ENCODE measurements around the gene DGCR6L. TPM values are rescaled to one million over a fixed set of nuclear protein-coding genes. Genes with fewer than 3 reads are reported as not detected.

Gene DGCR6L
- total RNA-seq, 1 donor from 2014 or later, result 33.3 TPM

GRCh38 chr22:20299746-20300136 lies 20.1 kb downstream of the DGCR6L start:
- peak overlapping the region; percentile 68 for H3K4me3 Mint-ChIP-seq (ENCODE audit: unreplicated experiment)
- Histone ChIP-seq H3K9me3 (ENCODE audit: insufficient read depth, low read depth, low read length) (no peaks in the 10 kb centered on the region), H4K20me1 (ENCODE audit: insufficient read depth, low read length) (peaks cover 3% of the 10 kb centered on the region), H3K27ac (ENCODE audit: low read depth, low read length) (no peak overlapping the region), H3K36me3 (ENCODE audit: insufficient read depth, low read length) (no peaks in the 10 kb centered on the region), H3K4me1 (ENCODE audit: insufficient read depth, low read length) (peaks cover 2% of the 10 kb centered on the region), H3K27me3 (ENCODE audit: insufficient read depth, low read length) (peaks cover 19% of the 10 kb centered on the region), H3K9ac (ENCODE audit: low read length) (no peak overlapping the region), H3K79me2 (ENCODE audit: insufficient read depth, low read length) (no peaks in the 10 kb centered on the region), H3K4me3 (ENCODE audit: insufficient read depth, low read depth, low read length) (no peak overlapping the region), H3K4me2 (ENCODE audit: low read length) (peak overlapping the region; percentile 88), H2AFZ (ENCODE audit: low read depth, low read length) (peak overlapping the region; percentile 66)
- peaks cover 40% of the 10 kb centered on the region for H3K27me3 Mint-ChIP-seq (ENCODE audit: low read depth, unreplicated experiment)
- FAIRE-seq, result no peak
- no peak overlapping the region for H3K27ac Mint-ChIP-seq (ENCODE audit: unreplicated experiment)
- no peaks in the 10 kb centered on the region for H3K36me3 Mint-ChIP-seq (ENCODE audit: low read depth, unreplicated experiment)
- no peak for TF ChIP-seq EZH2 (IDR thresholded peaks at IDR 0.05; ENCODE audit: insufficient read depth, low read length)
- TF ChIP-seq, protein P1, sequence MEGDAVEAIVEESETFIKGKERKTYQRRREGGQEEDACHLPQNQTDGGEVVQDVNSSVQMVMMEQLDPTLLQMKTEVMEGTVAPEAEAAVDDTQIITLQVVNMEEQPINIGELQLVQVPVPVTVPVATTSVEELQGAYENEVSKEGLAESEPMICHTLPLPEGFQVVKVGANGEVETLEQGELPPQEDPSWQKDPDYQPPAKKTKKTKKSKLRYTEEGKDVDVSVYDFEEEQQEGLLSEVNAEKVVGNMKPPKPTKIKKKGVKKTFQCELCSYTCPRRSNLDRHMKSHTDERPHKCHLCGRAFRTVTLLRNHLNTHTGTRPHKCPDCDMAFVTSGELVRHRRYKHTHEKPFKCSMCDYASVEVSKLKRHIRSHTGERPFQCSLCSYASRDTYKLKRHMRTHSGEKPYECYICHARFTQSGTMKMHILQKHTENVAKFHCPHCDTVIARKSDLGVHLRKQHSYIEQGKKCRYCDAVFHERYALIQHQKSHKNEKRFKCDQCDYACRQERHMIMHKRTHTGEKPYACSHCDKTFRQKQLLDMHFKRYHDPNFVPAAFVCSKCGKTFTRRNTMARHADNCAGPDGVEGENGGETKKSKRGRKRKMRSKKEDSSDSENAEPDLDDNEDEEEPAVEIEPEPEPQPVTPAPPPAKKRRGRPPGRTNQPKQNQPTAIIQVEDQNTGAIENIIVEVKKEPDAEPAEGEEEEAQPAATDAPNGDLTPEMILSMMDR (IDR thresholded peaks at IDR 0.05; ENCODE audit: insufficient read depth, low read depth, low read length), result no peak
- no peak for DNase-seq (ENCODE audit: low read depth)
- no peaks in the 10 kb centered on the region for H3K4me1 Mint-ChIP-seq (ENCODE audit: low read depth, unreplicated experiment)
- no peaks in the 10 kb centered on the region for H3K9me3 Mint-ChIP-seq (ENCODE audit: unreplicated experiment)

DNA sequence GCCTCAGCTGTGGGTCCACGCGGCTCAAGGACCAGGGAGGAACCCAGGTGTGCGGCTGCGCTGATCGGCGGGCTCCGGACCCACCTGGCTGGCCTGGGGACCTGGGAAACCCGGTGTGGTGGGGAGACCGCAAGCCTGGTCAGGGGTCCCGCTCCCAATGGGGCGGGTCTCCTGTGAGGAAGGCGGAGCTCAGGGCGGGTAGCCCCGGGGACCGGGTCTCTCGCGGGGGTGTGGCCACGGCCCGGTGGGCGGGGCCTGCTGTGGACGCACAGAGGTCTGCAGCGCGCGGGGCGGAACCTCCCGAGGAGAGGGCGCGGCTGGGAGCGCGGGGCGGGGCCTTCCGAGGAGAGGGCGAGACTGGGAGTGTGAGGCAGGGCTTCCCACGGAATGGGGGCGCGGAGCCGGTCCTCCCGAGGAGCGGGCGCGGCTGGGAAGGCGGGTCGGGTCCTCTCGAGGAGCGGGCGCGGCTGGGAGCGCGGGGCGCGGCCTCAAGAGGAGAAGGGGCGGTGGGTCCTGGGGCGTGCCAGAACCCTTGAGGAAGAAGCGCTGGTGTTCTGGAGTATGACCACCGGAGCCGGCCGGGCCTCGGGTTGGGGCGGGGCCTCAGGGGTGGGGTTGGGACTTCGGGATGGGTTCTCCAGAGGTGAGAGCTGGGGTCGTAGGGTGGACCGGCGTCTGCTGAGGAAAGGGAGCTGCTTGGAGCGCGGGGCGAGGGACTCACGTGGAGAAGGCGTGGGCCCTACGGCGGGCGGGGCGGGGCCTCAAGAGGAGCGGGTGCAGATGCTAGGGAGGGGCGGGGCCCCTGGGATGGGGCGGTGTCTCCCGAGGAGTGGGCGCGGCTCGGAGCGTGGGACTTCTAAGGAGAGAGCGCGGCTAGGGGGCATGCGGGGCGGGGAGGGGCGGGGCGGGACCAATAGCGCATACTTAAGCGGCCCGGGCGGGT lies 20.8 kb downstream of the DGCR6L start:
- peak overlapping the region; percentile 79 for H3K4me3 Mint-ChIP-seq (ENCODE audit: unreplicated experiment)
- H3K36me3 Mint-ChIP-seq (ENCODE audit: low read depth, unreplicated experiment), result no peaks in the 10 kb centered on the region
- no peak for FAIRE-seq
- no peaks in the 10 kb centered on the region for H3K4me1 Mint-ChIP-seq (ENCODE audit: low read depth, unreplicated experiment)
- Histone ChIP-seq H4K20me1 (ENCODE audit: insufficient read depth, low read length) (peaks cover 3% of the 10 kb centered on the region), H3K4me2 (ENCODE audit: low read length) (peak overlapping the region; percentile 88), H3K4me3 (ENCODE audit: insufficient read depth, low read depth, low read length) (peak overlapping the region; percentile 34), H3K9me3 (ENCODE audit: insufficient read depth, low read depth, low read length) (no peaks in the 10 kb centered on the region), H3K9ac (ENCODE audit: low read length) (no peak overlapping the region), H3K27me3 (ENCODE audit: insufficient read depth, low read length) (peaks cover 19% of the 10 kb centered on the region), H3K36me3 (ENCODE audit: insufficient read depth, low read length) (no peaks in the 10 kb centered on the region), H3K27ac (ENCODE audit: low read depth, low read length) (no peak overlapping the region), H3K79me2 (ENCODE audit: insufficient read depth, low read length) (no peaks in the 10 kb centered on the region), H3K4me1 (ENCODE audit: insufficient read depth, low read length) (peaks cover 2% of the 10 kb centered on the region), H2AFZ (ENCODE audit: low read depth, low read length) (peak overlapping the region; percentile 67)
- TF ChIP-seq EZH2 (IDR thresholded peaks at IDR 0.05; ENCODE audit: insufficient read depth, low read length), result peak; percentile 59
- TF ChIP-seq, protein P1 (IDR thresholded peaks at IDR 0.05; ENCODE audit: insufficient read depth, low read depth, low read length), result no peak
- no peaks in the 10 kb centered on the region for H3K9me3 Mint-ChIP-seq (ENCODE audit: unreplicated experiment)
- peaks cover 40% of the 10 kb centered on the region for H3K27me3 Mint-ChIP-seq (ENCODE audit: low read depth, unreplicated experiment)
- peak; percentile 57 for DNase-seq (ENCODE audit: low read depth)
- H3K27ac Mint-ChIP-seq (ENCODE audit: unreplicated experiment), result no peak overlapping the region

Data from astrocyte (in vitro differentiated cells and primary cell).